Measurements from ENCODE around the gene PFKFB3. TPM values are rescaled to one million over a fixed set of nuclear protein-coding genes. Genes with fewer than 3 reads are reported as not detected.
"Not testable (repeated sequence)": the region's sequence is repeated elsewhere in the genome, so short reads cannot be mapped to it uniquely, and the experiment has no call there.

PFKFB3 gene
- total RNA-seq, 1 experiment from 2014 or later: 19.7 TPM

GRCh38 chr10:6202098-6202683 is 541 bp upstream of the PFKFB3 start:
- no peak for DNase-seq (ENCODE audit: low read depth)

- DNase-seq (ENCODE audit: low read depth): peak; percentile 50
Measured at GRCh38 chr10:6203331-6204062, 765 bp downstream of the PFKFB3 start.

GRCh38 chr10:6204063-6204340 is 1.3 kb downstream of the PFKFB3 start:
- no peak for DNase-seq (ENCODE audit: low read depth)

DNA sequence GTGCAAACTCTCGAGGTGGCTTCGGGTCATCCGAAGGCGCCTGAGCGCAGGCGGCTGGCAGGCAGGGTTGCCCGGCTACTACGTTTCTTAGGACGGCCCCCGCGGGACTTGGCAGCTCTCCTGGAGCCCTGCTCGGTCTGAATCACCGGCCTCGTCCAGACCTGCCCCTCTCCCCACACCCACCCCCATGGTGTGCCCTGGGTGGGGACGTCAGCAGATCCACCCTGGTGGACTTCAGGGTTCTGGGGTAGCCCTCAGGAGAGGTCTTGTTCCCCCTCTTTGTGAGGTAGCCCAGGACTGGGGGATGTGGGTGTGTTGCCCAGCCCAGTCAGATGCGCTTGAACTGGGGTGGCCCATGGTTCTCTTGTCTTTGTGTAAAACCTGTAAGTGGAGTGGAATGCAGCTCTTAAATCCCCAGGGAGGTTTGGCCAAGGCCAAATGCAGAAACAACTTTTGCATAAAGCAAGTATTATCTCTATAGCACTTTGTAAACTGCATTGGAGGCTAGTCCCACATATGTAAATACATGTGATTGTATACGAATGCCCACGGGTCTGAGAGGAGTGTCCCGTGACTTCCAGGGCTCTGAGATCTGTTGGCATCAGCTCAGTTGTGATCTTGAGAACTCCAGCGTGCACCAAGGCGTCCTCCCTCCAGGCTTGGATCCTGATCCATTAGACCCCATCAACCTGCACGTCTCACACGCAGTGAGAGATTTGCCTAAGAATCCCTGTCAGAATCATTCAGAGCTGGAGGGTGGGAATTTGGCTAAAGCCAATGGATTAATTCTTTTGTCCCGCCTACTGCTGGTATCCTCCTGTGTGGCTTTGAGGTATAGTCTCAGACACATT is 1.8 kb downstream of the PFKFB3 start:
- DNase-seq (ENCODE audit: low read depth): peak; percentile 59

DNA sequence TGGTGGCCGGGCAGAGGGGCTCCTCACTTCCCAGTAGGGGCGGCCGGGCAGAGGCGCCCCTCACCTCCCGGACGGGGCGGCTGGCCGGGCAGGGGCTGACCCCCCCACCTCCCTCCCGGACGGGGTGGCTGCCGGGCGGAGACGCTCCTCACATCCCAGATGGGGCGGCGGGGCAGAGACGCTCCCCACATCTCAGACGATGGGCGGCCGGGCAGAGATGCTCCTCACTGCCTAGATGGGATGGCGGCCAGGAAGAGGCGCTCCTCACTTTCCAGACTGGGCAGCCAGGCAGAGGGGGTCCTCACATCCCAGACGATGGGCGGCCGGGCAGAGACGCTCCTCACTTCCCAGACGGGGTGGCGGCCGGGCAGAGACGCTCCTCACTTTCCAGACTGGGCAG is 3.8 kb downstream of the PFKFB3 start:
- not testable (repeated sequence) for DNase-seq (ENCODE audit: low read depth)

DNA sequence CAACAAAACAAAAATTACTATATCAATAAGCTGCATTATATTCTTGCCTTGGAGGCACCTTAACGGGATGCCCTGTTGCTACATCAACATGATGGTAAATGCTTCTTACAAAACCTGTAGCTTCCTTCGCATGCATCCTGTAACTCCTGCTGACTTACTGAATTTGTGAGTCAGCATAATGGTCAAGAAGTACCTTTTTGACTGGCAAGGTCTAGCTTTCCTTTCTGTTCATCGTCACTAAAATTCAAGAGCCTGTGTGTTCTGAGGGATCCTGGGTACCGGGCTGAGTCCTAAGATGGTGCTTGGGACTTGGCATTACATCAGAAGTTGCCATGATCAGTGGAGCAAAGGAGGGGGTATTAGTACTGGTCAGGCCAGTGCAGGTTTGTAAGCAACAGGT is 4.9 kb downstream of the PFKFB3 start:
- no peak for DNase-seq (ENCODE audit: low read depth)

GRCh38 chr10:6208799-6209235 is 6.1 kb downstream of the PFKFB3 start:
- DNase-seq (ENCODE audit: low read depth): no peak

DNA sequence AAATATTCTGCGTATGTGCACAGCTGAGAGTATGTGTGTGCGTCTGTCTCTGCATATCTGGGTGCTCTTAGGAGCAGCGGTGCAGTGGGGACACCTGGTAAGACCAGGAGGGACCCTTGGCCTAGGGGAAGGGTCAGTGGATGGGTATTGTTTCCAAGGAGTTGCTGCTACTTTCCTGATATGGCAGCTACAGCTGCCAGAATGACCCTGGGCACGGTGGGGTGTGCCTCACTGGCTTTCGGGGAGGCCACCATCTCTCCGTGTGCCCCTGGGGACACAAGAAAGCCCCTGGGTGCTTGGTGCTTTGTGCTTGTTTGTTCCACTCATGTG is 8.6 kb downstream of the PFKFB3 start:
- no peak for DNase-seq (ENCODE audit: low read depth)

GRCh38 chr10:6211671-6212635 is 9.2 kb downstream of the PFKFB3 start:
- no peak for DNase-seq (ENCODE audit: low read depth)

DNA sequence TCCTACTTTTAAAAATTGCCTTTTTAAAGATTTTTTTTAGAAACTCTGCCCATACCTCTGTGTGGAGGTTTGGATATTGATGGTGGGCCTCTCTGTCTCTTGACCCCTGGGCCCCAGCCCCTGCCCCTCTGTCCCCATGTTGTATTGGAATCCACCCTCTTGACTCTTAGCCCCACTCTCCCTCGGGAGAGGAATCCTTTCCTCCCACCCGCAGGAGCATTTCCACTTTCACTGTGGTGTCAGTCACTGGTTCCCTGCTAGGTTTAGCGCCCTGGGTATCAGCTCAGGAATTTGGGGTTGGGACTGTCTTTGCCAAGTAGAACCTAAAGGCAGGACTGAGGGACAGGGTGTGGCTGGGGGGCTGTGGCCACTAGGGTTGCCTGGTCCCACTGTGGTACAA is 10.1 kb downstream of the PFKFB3 start:
- no peak for DNase-seq (ENCODE audit: low read depth)

- no peak for DNase-seq (ENCODE audit: low read depth)
Measured at GRCh38 chr10:6213257-6213905, 10.6 kb downstream of the PFKFB3 start.

GRCh38 chr10:6213908-6214307 is 11.2 kb downstream of the PFKFB3 start:
- DNase-seq (ENCODE audit: low read depth): no peak

- DNase-seq (ENCODE audit: low read depth): no peak
Measured at GRCh38 chr10:6214612-6215011, 11.9 kb downstream of the PFKFB3 start.

GRCh38 chr10:6215241-6215640 is 12.5 kb downstream of the PFKFB3 start:
- no peak for DNase-seq (ENCODE audit: low read depth)

DNA sequence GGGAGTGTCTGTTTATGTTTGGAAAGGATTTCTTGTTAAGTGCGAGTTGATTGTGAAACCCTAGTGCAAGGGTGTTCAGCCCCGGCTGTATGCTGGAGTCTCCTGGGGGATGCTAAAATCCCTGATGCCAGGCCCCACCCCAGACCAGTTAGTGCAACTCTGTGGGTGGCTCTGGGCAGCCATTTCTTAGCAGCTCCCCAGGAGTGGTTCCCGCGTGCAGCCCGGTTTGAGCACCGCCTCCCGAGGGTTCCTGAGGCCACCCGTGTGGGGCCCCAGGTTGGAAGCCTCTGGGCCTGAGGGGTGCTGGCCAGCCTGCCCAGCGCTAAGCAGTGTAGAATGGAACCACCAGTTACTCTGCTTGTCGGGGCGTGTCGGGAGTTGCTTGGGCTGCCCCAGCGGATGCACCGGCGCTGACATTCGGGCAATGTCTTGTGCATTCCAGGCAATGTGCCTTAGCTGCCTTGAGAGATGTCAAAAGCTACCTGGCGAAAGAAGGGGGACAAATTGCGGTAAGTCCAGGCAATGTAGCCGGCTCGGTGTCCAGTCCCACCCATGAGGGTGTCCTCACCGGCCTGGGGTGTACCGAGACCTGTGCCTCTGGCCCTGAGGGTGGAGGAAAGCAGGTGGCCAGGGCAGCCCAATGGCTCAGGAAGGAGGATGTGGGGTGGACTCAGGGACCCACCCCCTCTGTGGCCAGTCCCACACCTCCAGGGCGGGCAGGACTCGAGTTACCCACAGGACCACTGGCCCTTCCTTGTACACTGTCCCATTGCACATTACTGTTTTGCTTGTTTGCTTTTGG is 13.2 kb downstream of the PFKFB3 start:
- no peak for DNase-seq (ENCODE audit: low read depth)

GRCh38 chr10:6216916-6217315 is 14.2 kb downstream of the PFKFB3 start:
- DNase-seq (ENCODE audit: low read depth): no peak

GRCh38 chr10:6217611-6218010 is 14.9 kb downstream of the PFKFB3 start:
- no peak for DNase-seq (ENCODE audit: low read depth)

GRCh38 chr10:6218692-6219493 is 16.2 kb downstream of the PFKFB3 start:
- peak; percentile 66 for DNase-seq (ENCODE audit: low read depth)

DNA sequence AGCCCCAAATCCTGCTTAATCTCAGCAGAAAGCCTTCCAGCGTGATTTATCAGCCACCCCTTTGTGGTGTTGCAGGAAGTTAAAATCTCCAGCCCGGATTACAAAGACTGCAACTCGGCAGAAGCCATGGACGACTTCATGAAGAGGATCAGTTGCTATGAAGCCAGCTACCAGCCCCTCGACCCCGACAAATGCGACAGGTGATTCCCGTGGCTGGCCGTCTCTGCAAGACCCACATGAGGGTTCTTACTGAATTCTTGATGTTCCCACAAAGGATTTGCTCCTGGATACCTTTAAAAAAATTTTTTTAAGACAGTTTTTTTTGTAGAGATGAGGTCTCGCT is 16.7 kb downstream of the PFKFB3 start:
- DNase-seq (ENCODE audit: low read depth): no peak
